GF-D8 (cell line): ENCODE measurements around the gene FBXO11.

Experiments
- DNase-seq: peaks from one replicate; lab custom pipeline; 2025; lab: John Stamatoyannopoulos, UW

FBXO11 gene

GRCh38 chr2:47849368-47849767 lies 56.9 kb downstream of the FBXO11 start:
- DNase-seq = no peak

GRCh38 chr2:47844162-47844561 lies 62.1 kb downstream of the FBXO11 start:
- no peak for DNase-seq

- DNase-seq = no peak
These were observed 62.9 kb downstream of the FBXO11 start for GRCh38 chr2:47843407-47843806.

GRCh38 chr2:47842846-47843245 lies 63.5 kb downstream of the FBXO11 start:
- DNase-seq = no peak

GRCh38 chr2:47838686-47839085 lies 67.6 kb downstream of the FBXO11 start:
- DNase-seq = no peak

- no peak for DNase-seq
These were observed 68.0 kb downstream of the FBXO11 start for GRCh38 chr2:47838249-47838648.

DNA sequence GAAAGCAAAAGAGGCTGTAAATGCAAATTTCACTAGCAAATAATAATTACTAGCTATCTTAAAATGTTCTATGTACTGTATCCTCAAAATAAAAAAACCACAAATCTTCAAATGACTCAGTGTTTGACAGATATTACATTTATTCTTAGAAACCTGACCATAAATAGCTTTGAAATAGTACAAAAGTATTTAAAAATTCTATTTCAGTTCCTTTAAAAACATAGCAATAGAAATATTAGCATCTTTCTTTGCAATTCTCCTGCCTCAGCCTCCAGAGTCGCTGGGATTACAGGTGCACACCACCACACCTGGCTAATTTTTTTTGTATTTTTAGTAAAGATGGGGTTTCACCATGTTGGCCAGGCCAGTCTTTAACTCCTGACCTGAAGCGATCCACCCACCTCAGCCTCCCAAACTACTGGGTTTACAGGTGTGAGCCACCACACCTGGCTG lies 72.8 kb downstream of the FBXO11 start:
- DNase-seq = no peak

DNA sequence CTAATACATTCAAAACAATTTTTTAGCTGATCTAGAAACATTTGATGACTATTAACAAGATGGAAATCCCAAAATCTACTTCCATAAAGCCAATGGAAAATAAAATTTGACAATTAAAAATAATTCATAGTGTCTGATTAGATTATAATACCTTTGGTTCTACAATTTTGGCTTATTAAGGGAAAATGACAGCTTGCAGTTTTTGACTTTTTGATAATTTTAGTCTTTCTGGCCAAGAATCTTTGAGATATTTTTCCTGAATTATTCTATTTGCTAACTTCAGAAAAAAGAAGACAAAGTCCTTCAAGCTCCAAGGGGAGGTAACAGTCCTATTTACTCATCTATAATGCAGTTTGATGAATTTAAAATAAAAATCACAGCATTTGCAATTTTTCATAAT lies 83.8 kb downstream of the FBXO11 start:
- no peak for DNase-seq

DNA sequence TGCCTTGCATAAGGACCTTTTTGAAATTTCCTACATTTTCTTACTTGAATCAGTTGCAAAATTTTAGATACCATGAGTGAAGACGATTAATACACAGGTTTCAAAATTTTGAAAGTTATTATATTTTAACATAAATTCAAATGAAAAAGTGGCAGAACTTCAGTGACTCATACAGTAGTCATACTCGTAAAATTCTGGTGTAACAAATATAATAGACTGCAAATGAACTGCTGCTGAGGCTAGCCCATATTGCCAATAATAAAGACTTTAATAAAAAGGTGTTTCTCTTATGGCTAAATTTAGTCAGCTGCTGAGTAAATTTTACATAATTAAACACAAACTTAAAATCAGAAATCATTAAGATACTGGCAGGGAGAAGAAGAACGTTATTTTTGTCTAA lies 86.5 kb downstream of the FBXO11 start:
- DNase-seq = no peak

GRCh38 chr2:47818777-47819176 lies 87.5 kb downstream of the FBXO11 start:
- DNase-seq = no peak

DNA sequence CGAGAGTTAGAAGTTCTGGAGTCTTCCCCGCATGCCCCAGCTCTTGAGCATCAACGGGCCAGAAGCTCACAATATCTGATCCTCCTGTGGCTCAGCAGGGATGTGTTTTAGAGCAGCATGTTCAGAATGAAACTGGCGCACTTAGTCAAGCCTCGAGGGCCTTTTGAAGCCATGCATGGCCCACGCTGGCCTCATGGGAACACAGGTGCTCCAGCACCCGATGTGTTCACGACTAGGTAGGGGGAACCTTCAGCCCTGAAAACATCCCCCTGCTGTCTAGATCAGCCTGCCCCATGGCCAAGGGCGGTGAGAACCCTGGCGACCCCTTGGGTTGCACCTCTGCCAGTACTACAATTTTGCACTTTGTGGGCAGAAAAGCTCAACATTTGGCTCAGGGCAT lies 90.5 kb downstream of the FBXO11 start:
- DNase-seq = no peak

DNA sequence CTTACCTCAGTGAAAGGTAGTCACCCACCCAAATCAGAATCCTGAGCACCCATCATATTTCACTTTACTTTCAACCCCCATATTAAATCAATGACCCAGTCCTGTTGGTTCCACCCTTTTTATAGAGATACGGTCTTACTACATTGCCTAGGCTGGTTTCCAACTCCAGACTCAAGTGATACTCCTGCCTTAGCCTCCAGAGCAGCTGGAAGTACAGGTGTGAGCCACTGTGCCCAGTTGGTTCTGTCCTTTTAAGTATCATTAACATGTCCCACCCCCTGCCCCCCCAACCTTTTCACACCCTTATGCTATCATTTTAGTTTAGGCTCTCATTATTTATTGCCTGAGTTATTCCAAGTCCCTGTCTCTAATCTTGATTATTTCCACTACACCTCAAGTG lies 94.6 kb downstream of the FBXO11 start:
- DNase-seq = no peak

- no peak for DNase-seq
These were observed 95.4 kb downstream of the FBXO11 start for GRCh38 chr2:47810850-47811249.

DNA sequence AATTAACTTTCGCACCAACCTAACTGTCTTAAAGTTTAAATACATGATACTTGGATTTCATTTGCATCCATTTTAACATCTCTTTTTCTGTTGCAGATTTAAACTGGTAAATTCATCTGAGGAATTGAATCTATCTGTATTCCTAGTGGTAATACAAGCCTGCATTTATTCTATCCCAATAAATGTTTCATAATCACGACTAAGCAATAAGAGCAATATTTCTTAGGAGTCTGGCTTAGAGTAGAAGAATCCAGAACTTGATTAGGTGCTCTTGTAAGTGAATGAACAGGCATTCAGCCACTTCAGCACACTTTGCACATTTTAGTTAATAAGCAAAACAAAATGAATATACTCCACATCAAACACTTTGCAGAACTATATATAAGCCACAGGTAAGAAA lies 96.4 kb downstream of the FBXO11 start:
- no peak for DNase-seq

DNA sequence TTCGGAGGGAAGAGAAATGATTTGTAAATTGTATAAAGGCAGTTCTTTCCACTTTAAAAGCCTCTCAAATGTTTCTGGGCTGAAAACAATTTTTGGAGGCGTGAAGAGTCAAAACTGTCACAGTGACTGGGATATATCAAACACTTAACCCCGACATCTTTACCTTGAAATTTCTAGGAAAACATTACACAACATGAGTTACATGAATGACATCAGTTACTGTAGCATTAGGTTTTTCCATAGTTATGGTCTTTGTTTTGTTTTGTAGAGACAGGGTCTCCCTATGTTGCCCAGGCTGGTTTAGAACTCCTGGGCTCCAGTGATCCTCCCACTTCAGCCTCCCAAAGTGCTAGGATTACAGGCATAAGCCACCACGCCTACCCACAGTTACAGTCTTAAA lies 97.7 kb downstream of the FBXO11 start:
- no peak for DNase-seq

DNA sequence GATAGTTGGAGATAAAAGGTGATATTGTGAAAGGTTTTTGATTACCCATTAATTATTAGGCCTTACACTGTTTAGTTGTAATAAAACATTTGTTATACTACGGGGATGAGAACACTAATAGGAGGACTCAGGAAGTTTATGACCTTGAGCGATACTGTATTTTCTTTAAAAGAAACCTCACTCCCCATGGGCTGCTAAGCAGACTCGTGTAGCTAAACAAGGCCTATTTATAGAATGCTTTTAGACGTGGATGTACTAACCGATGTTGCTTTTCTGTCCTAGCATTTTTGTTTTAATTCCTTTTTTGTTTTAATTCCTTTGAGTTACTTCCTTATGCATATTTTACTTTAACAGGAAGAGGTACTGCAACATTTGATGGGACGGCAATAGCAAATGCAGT lies 100.4 kb downstream of the FBXO11 start:
- DNase-seq = no peak

DNA sequence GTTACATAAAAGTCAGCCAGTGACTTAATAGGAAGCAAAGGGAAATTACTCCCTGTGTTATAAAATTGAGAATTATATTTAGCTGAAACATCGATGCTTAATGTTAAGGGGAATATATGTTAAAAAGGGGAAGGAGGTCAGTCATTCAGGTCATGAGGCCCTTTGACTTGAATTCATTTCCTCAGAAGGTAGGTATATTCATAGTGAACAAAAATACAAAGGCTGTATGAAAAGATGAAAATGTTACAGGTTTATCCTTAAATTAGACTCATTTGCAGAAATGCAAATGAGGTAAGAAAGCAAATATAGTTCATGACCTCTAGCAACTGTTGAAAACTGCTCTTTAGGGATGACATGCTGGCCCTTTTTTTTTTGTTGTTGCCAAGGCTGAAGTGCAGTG lies 102.5 kb downstream of the FBXO11 start:
- no peak for DNase-seq

DNA sequence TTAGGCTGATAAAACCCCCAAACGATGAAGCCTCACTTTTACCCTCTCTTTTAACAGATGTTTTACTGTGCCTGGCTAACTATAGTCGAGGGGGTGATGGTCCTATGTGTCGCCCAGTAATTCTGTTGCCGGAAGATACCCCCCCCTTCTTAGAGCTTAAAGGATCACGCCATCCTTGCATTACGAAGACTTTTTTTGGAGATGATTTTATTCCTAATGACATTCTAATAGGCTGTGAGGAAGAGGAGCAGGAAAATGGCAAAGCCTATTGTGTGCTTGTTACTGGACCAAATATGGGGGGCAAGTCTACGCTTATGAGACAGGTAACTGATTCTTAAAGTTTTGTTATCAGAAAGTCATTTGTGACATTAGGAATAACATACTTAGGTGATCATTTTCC lies 102.9 kb downstream of the FBXO11 start:
- no peak for DNase-seq

DNA sequence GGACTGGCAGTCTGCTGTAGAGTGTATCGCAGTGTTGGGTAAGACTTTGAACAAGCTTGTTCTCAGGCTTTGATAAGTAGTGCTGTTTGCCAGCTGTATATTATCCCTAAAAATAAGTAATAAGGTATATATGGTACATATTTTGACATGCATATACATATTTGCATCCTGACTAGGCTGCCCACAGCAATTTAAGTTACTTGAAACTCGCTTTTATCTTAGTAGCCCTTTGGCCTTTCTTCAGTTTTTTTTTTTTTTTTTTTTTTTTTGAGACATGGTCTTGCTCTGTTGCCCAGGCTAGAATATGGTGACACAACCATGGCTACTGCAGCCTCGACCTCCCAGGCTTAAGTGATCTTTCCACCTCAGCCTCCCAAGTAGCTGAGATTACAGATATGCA lies 105.2 kb downstream of the FBXO11 start:
- no peak for DNase-seq

GRCh38 chr2:47799031-47799609 lies 107.2 kb downstream of the FBXO11 start:
- DNase-seq = no peak

GRCh38 chr2:47798631-47799030 lies 107.7 kb downstream of the FBXO11 start:
- DNase-seq = peak; percentile 94

- DNase-seq = no peak
These were observed 110.1 kb downstream of the FBXO11 start for GRCh38 chr2:47796090-47796697.

- peak; percentile 34 for DNase-seq
These were observed 120.3 kb downstream of the FBXO11 start for GRCh38 chr2:47785986-47786385.

DNA sequence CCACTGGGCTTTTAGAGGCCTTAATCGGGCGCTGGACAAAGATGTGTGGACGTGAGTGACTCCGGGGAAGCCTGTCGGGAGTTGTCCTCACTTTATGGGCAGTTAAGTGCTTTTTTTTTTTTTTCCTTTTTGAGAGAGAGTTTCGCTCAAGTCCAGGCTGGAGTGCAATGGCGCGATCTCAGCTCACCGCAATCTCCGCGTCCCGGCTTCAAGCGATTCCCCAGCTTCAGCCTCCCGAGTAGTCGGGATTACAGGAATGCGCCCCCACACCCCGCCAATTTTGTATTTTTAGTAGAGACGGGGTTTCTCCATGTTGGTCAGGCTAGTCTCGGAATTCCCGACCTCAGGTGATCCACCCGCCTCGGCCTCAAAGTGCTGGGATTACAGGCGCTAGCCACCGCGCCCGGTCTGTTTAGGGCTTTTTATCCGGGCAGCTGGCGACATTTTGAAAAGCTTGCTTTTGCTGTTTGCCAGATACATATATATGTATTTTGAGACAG lies 121.9 kb downstream of the FBXO11 start:
- DNase-seq = no peak
